Measurements from ENCODE around the gene SPATA6.
"Not testable (repeated sequence)": the region's sequence is repeated elsewhere in the genome, so short reads cannot be mapped to it uniquely, and the experiment has no call there.

DNA sequence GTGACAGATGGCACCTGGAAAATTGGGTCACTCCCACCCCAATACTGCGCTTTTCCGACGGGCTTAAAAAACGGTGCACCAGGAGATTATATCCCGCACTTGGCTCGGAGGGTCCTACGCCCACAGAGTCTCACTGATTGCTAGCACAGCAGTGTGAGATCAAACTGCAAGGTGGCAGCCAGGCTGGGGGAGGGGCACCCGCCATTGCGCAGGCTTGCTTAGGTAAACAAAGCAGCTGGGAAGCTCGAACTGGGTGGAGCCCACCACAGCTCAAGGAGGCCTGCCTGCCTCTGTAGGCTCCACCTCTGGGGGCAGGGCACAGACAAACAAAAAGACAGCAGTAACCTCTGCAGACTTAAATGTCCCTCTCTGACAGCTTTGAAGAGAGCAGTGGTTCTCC is 194.6 kb downstream of the SPATA6 start:
- TF ChIP-seq, protein P1, sequence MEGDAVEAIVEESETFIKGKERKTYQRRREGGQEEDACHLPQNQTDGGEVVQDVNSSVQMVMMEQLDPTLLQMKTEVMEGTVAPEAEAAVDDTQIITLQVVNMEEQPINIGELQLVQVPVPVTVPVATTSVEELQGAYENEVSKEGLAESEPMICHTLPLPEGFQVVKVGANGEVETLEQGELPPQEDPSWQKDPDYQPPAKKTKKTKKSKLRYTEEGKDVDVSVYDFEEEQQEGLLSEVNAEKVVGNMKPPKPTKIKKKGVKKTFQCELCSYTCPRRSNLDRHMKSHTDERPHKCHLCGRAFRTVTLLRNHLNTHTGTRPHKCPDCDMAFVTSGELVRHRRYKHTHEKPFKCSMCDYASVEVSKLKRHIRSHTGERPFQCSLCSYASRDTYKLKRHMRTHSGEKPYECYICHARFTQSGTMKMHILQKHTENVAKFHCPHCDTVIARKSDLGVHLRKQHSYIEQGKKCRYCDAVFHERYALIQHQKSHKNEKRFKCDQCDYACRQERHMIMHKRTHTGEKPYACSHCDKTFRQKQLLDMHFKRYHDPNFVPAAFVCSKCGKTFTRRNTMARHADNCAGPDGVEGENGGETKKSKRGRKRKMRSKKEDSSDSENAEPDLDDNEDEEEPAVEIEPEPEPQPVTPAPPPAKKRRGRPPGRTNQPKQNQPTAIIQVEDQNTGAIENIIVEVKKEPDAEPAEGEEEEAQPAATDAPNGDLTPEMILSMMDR (IDR thresholded peaks at IDR 0.05; ENCODE audit: low read depth, low read length): not testable (repeated sequence)
- TF ChIP-seq POLR2A (IDR thresholded peaks at IDR 0.05; ENCODE audit: extremely low read depth, insufficient read length); MYC (IDR thresholded peaks at IDR 0.05; ENCODE audit: low read depth, low read length): not testable (repeated sequence)
- TF ChIP-seq, protein P2, sequence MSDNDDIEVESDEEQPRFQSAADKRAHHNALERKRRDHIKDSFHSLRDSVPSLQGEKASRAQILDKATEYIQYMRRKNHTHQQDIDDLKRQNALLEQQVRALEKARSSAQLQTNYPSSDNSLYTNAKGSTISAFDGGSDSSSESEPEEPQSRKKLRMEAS (IDR thresholded peaks at IDR 0.05; ENCODE audit: low read depth, low read length): not testable (repeated sequence)
